ENCODE results near the gene OMD.

DNA sequence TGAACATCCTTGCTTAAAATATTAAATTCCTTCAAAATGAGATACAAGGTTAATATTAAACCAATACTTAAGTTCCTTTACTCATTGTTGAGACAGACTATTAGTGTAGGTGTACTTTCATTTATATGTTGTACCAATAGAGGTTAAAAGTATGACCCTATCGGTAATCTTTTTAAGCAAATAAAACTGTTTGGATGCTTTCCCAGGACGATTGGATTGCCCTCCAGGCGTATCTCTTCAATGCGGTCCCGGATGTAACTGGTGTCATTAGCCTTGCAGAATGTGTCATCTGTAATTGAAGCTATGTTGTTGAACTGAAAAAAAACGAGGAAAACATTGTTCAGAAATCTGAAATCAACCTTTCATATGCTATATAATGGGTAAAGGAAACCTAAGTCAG, 38.8 kb downstream of the OMD start:
- TF ChIP-seq EP300 (conservative IDR thresholded peaks at IDR 0.05; ENCODE audit: poor library complexity, severe bottlenecking), result no peak
- no peak for TF ChIP-seq REST (IDR thresholded peaks at IDR 0.05; ENCODE audit: borderline replicate concordance)
- TF ChIP-seq CTCF (IDR thresholded peaks at IDR 0.05; ENCODE audit: poor library complexity, severe bottlenecking), result no peak
- TF ChIP-seq POLR2AphosphoS5 (IDR thresholded peaks at IDR 0.05), result no peak
- no peak for TF ChIP-seq MXI1 (conservative IDR thresholded peaks at IDR 0.05; ENCODE audit: poor library complexity, severe bottlenecking)
- TF ChIP-seq SMC3 (conservative IDR thresholded peaks at IDR 0.05; ENCODE audit: poor library complexity), result no peak
- TF ChIP-seq TAF1 (IDR thresholded peaks at IDR 0.05; ENCODE audit: low read depth), result no peak
